Smooth muscle cell (in vitro differentiated cells): ENCODE measurements around the gene MATN4. TPM values are rescaled to one million over a fixed set of nuclear protein-coding genes. Genes with fewer than 3 reads are reported as not detected.

ENCODE experiments used
- DNase-seq: peaks from one replicate; lab custom pipeline; 2025; ENCODE audit not compliant: unreplicated experiment; lab: John Stamatoyannopoulos, UW
- H2AFZ ChIP-seq: fragments of 200-600 bp; sonication (generic); 2 replicates; pipeline ENCODE4 v1.6.0; 2016; ENCODE audit warnings: antibody characterized with exemption, low read depth, mild to moderate bottlenecking
- H3F3A ChIP-seq: fragments of 200-600 bp; sonication (generic); 2 replicates; pipeline ENCODE4 v1.6.0; 2017; ENCODE audit warnings: antibody characterized with exemption, low read depth
- H3K27ac ChIP-seq: fragments of 200-600 bp; sonication (generic); 2 replicates; pipeline ENCODE4 v1.5.1; 2016; ENCODE audit warnings: low read depth, mild to moderate bottlenecking
- H3K27me3 ChIP-seq: fragments of 200-600 bp; sonication (generic); 2 replicates; pipeline ENCODE4 v1.6.1; 2016; ENCODE audit warnings: low read depth, mild to moderate bottlenecking
- H3K36me3 ChIP-seq: fragments of 200-600 bp; sonication (generic); 2 replicates; pipeline ENCODE4 v1.5.1; 2016; ENCODE audit warnings: low read depth
- H3K4me1 ChIP-seq: fragments of 200-600 bp; sonication (generic); 2 replicates; pipeline ENCODE4 v1.5.1; 2016; ENCODE audit warnings: low read depth
- H3K4me2 ChIP-seq: fragments of 200-600 bp; sonication (generic); 2 replicates; pipeline ENCODE4 v1.6.0; 2016; ENCODE audit warnings: mild to moderate bottlenecking
- H3K4me3 ChIP-seq: fragments of 200-600 bp; sonication (generic); 2 replicates; pipeline ENCODE4 v1.5.1; 2016; ENCODE audit warnings: mild to moderate bottlenecking
- H3K79me2 ChIP-seq: fragments of 200-600 bp; sonication (generic); 2 replicates; pipeline ENCODE4 v1.6.0; 2016; ENCODE audit warnings: low read depth, mild to moderate bottlenecking
- H3K9ac ChIP-seq: fragments of 200-600 bp; sonication (generic); 2 replicates; pipeline ENCODE4 v1.6.0; 2016; ENCODE audit warnings: low read depth
- H3K9me3 ChIP-seq: fragments of 200-600 bp; sonication (generic); replicated peaks from 2 replicates; pipeline ENCODE4 v1.5.1; 2016; ENCODE audit warnings: low read depth
- H4K20me1 ChIP-seq: fragments of 200-600 bp; sonication (generic); 2 replicates; pipeline ENCODE4 v1.6.0; 2016; ENCODE audit warnings: low read depth
- CTCF ChIP-seq: fragments of 200-600 bp; sonication (generic); IDR thresholded peaks from 2 replicates; pipeline ENCODE4 v1.5.1; 2017; ENCODE audit warnings: borderline replicate concordance, mild to moderate bottlenecking, antibody characterized with exemption; ENCODE audit not compliant: insufficient read depth, poor library complexity, severe bottlenecking
- WGBS: methylation state at CpG from one replicate; pipeline ENCODE4 v1.1.7; 2016; ENCODE audit warnings: low lambda C conversion rate; 5-methylcytosine and 5-hydroxymethylcytosine counted together
- polyA plus RNA-seq: library from polyadenylated mRNA; unstranded; fragments of >200 nt; fragmentation: Nextera tagmentation; extraction: Ambion mirVana; gene quantifications from 2 replicates; pipeline ENCODE4 v1.2.1, GENCODE V29; 2016
- total RNA-seq: library from RNA; depleted of rRNA; stranded (reverse); fragments of >200 nt; gene quantifications from 2 replicates; pipeline ENCODE4 v1.2.3, GENCODE V29; 2014

Gene MATN4
- total and polyA plus RNA-seq, 2 experiments from 2014 or later, result not detected

- Histone ChIP-seq H3K27me3 (no peaks in the 10 kb centered on the region), H4K20me1 (peaks cover 32% of the 10 kb centered on the region), H3K36me3 (no peaks in the 10 kb centered on the region), H3K27ac (peak overlapping the region; percentile 96), H3K9ac (peak overlapping the region; percentile 65), H3K4me3 (no peak overlapping the region), H3K4me1 (peaks cover 44% of the 10 kb centered on the region), H3K4me2 (peak overlapping the region; percentile 79), H3K79me2 (peaks cover 59% of the 10 kb centered on the region), H3K9me3 (no peaks in the 10 kb centered on the region), H3F3A (peaks cover 41% of the 10 kb centered on the region), H2AFZ (no peak overlapping the region)
- WGBS, result 39% methylated on average over 10 of the region's 11 CpGs
- no peak for TF ChIP-seq CTCF
- peak; percentile 24 for DNase-seq
Observed at GRCh38 chr20:45336530-45337366, 28.6 kb upstream of the MATN4 start.

- Histone ChIP-seq H3K9me3 (no peaks in the 10 kb centered on the region), H3K4me1 (peaks cover 3% of the 10 kb centered on the region), H3K4me2 (no peak overlapping the region), H3F3A (peaks cover 14% of the 10 kb centered on the region), H3K36me3 (no peaks in the 10 kb centered on the region), H3K27me3 (no peaks in the 10 kb centered on the region), H3K9ac (no peak overlapping the region), H2AFZ (no peak overlapping the region), H3K27ac (no peak overlapping the region), H3K4me3 (no peak overlapping the region), H4K20me1 (peaks cover 8% of the 10 kb centered on the region), H3K79me2 (peaks cover 25% of the 10 kb centered on the region)
- 96% methylated on average over 3 of the region's 3 CpGs for WGBS
- no peak for DNase-seq
- TF ChIP-seq CTCF, result no peak
Observed at GRCh38 chr20:45330476-45330875, 22.4 kb upstream of the MATN4 start.

GRCh38 chr20:45329497-45330319, 21.6 kb upstream of the MATN4 start:
- H4K20me1 ChIP-seq, result peaks cover 8% of the 10 kb centered on the region
- H3K36me3 ChIP-seq, result no peaks in the 10 kb centered on the region
- H3K4me3 ChIP-seq, result no peak overlapping the region
- H3K9ac ChIP-seq, result no peak overlapping the region
- no peak overlapping the region for H3K27ac ChIP-seq
- peaks cover 10% of the 10 kb centered on the region for H3F3A ChIP-seq
- no peak overlapping the region for H3K4me2 ChIP-seq
- DNase-seq, result no peak
- no peaks in the 10 kb centered on the region for H3K4me1 ChIP-seq
- 84% methylated on average over 7 of the region's 7 CpGs for WGBS
- TF ChIP-seq CTCF, result no peak
- no peaks in the 10 kb centered on the region for H3K9me3 ChIP-seq
- peaks cover 17% of the 10 kb centered on the region for H3K79me2 ChIP-seq
- no peak overlapping the region for H2AFZ ChIP-seq
- H3K27me3 ChIP-seq, result no peaks in the 10 kb centered on the region
